Erythroblast (primary cell): ENCODE results near the gene ACBD3.
"Not testable (repeated sequence)": the region's sequence is repeated elsewhere in the genome, so short reads cannot be mapped to it uniquely, and the experiment has no call there.

Source experiments
- GATA1 ChIP-seq: IDR thresholded peaks from 2 replicates; pipeline ENCODE4 v1.6.1; 2011; ENCODE audit warnings: low read depth, mild to moderate bottlenecking, control low read depth, low read length, moderate library complexity
- POLR2A ChIP-seq: IDR thresholded peaks from 2 replicates; pipeline ENCODE4 v1.6.1; 2011; ENCODE audit warnings: mild to moderate bottlenecking, low read length

- TF ChIP-seq POLR2A, GATA1: not testable (repeated sequence)
These were observed 16.1 kb upstream of the ACBD3 start for GRCh38 chr1:226202666-226203065.
